ENCODE data around the gene CMSS1. TPM values are rescaled to one million over a fixed set of nuclear protein-coding genes. Genes with fewer than 3 reads are reported as not detected.

The CMSS1 gene
- total RNA-seq, 1 donor from 2014 or later = 17.3 TPM

- intact Hi-C loops (cut with DNase I) = no loop called here
- Histone ChIP-seq H3K9me3 (no peaks in the 10 kb centered on the region), H3K36me3 (peaks cover 16% of the 10 kb centered on the region), H3K27ac (no peak overlapping the region), H3K27me3 (ENCODE audit: low read depth) (no peaks in the 10 kb centered on the region), H3K4me1 (peaks cover 19% of the 10 kb centered on the region), H3K4me3 (no peak overlapping the region)
- TF ChIP-seq CTCF (IDR thresholded peaks at IDR 0.05) = no peak
- ATAC-seq (no peak), DNase-seq (no peak)
These were observed 45.9 kb downstream of the CMSS1 start for GRCh38 chr3:99863588-99863987.

GRCh38 chr3:99864289-99864688 is 46.6 kb downstream of the CMSS1 start:
- intact Hi-C loops (cut with DNase I) = no loop called here
- TF ChIP-seq CTCF (IDR thresholded peaks at IDR 0.05) = no peak
- Histone ChIP-seq H3K4me3 (no peak overlapping the region), H3K9me3 (no peaks in the 10 kb centered on the region), H3K4me1 (peaks cover 25% of the 10 kb centered on the region), H3K36me3 (peaks cover 16% of the 10 kb centered on the region), H3K27ac (no peak overlapping the region), H3K27me3 (ENCODE audit: low read depth) (no peaks in the 10 kb centered on the region)
- ATAC-seq (no peak), DNase-seq (no peak)

GRCh38 chr3:99865321-99865720 is 47.7 kb downstream of the CMSS1 start:
- H3K27me3 ChIP-seq (ENCODE audit: low read depth) = no peaks in the 10 kb centered on the region
- no peak for TF ChIP-seq CTCF (IDR thresholded peaks at IDR 0.05)
- no peak for DNase-seq
- ATAC-seq = no peak
- H3K27ac ChIP-seq = no peak overlapping the region
- no peaks in the 10 kb centered on the region for H3K9me3 ChIP-seq
- intact Hi-C loops (cut with DNase I) = no loop called here
- H3K4me1 ChIP-seq = peaks cover 27% of the 10 kb centered on the region
- H3K4me3 ChIP-seq = no peak overlapping the region
- peaks cover 16% of the 10 kb centered on the region for H3K36me3 ChIP-seq

GRCh38 chr3:99866261-99866761 is 48.6 kb downstream of the CMSS1 start:
- no peak for ATAC-seq

GRCh38 chr3:99867594-99868310 is 50.1 kb downstream of the CMSS1 start:
- intact Hi-C loops (cut with DNase I) = no loop called here
- Histone ChIP-seq H3K4me3 (no peak overlapping the region), H3K4me1 (peaks cover 36% of the 10 kb centered on the region), H3K36me3 (peaks cover 6% of the 10 kb centered on the region), H3K27ac (no peak overlapping the region), H3K9me3 (no peaks in the 10 kb centered on the region), H3K27me3 (ENCODE audit: low read depth) (no peaks in the 10 kb centered on the region)
- no peak for DNase-seq
- TF ChIP-seq CTCF (IDR thresholded peaks at IDR 0.05) = no peak
- ATAC-seq = no peak

More at GRCh38 chr3:99866261-99866761, 48.6 kb downstream of the CMSS1 start:
- Histone ChIP-seq H3K27ac (no peak overlapping the region), H3K4me1 (peaks cover 31% of the 10 kb centered on the region), H3K9me3 (no peaks in the 10 kb centered on the region), H3K36me3 (peaks cover 14% of the 10 kb centered on the region), H3K27me3 (ENCODE audit: low read depth) (no peaks in the 10 kb centered on the region), H3K4me3 (no peak overlapping the region)
- TF ChIP-seq CTCF (IDR thresholded peaks at IDR 0.05) = no peak
- DNase-seq = no peak
- intact Hi-C loops (cut with DNase I) = no loop called here

Measured in lower lobe of right lung (tissue), 2 donors.